Activated CD8-positive, alpha-beta memory T cell treated with anti-CD3 and anti-CD28 coated beads for 4 hours (primary cell): ENCODE results near the gene PAGE1.
"Not testable (repeated sequence)": the region's sequence is repeated elsewhere in the genome, so short reads cannot be mapped to it uniquely, and the experiment has no call there.

Source experiments
- DNase-seq, 2 donors: peaks; one replicate each; pipeline ENCODE4 v3.0.0-alpha.2; 2020; ENCODE audit warnings: low read depth in 2 of 2

Gene PAGE1

DNA sequence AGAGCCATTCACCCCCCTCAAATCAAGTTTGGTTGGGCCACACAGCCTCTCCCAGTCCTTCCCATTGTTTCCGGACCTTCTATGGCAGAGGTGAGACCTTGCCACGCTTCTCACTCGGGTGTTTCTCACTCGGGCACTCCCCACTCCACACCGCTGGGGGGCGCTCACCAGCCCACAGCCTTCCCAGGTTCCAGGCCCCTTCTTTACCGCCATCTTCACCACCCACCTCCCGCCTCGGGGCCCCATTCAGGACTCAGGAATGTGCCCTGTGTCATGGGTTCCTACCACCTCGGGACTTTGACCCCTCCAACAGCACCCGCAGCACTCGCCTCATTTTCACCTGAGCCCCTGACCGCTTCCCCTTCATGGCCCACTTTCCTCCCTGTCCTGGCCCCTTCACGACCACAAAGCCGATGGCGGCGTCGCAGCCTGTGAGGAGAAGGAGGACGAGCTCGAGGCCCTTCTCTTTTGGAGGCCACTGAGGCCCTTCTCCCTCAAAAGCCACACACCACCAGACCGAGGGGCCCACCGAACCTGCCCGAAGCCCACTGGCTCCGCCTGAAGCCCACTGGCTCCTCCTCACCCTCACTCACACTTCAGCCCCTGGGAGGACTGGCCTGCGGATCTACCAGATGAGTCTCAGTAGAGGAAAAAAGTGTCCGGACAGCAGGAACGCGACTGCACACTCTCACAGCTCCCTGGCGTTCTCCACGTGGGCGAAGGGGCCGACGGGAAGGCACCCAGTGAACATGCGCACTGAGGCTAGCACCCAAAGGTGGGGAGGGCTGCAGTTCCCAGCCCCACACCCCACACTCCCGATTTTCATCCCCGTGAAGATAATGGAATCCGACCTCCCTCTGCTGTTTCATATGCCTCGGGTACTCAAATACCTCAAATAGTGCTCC is at the start of gene PAGE1:
PAGE1 (minus strand) TSS at position 709 of the 905 bp plus-strand sequence. CDS start 1,214 bp downstream, outside the sequence.
- DNase-seq: no peak

DNA sequence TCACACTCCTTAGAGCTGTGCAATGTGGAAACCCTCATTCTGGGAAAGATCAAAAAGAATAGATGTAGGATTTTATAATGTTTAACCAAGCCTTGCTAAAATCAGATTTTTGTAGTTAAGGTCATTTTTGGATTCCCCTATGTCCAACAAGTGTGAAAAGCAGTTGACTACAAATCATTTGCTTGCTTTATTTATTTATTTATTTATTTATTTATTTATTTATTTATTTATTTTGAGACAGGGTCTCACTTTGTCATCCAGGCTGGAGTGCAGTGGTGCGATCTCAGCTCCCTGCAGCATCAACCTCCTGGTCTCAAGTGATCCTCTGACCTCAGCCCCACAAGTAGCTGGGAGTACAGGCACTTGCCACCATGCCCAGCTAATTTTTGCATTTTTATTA is 45.7 kb upstream of the PAGE1 start:
- DNase-seq: not testable (repeated sequence)

DNA sequence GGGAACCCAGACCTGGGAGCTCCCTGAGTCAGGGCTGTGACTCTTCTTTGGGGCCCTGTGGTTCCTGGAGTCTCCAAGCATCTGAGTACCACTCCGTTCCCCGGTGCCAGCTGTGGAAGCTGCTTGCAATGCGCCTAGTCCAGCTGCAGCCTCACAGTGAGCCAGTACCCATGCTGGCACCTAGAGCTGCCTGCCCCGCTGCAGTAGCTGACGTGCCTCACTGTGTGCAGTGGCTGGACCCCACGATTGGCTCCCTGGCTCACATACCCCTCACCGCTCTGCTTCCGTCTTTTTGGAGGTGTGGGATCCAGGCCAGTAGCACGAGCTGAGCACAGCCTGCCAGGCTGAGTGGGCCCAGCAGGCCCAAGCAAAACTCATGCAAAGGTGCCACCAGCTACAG is 32.1 kb upstream of the PAGE1 start:
- no peak for DNase-seq

DNA sequence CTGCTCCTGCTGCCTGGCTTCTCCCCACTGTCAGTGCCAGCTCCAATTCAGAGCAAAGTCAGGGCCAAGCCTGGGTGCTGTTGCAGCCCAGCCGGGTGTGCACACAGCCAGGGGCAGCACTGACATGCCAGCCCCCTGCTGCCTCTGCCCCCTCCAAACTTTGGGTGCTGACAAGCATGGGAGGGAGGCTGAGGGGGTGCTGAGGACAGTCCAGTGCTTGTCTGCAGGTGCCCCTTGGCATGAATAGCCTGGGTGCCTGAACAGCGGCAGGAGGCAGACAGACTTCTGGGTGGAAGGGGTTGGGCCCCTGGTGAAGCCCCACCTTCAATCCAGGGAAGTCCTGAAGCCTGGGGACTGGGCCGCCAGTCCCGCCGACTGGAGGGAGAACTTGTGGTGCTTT is 31.2 kb upstream of the PAGE1 start:
- no peak for DNase-seq

DNA sequence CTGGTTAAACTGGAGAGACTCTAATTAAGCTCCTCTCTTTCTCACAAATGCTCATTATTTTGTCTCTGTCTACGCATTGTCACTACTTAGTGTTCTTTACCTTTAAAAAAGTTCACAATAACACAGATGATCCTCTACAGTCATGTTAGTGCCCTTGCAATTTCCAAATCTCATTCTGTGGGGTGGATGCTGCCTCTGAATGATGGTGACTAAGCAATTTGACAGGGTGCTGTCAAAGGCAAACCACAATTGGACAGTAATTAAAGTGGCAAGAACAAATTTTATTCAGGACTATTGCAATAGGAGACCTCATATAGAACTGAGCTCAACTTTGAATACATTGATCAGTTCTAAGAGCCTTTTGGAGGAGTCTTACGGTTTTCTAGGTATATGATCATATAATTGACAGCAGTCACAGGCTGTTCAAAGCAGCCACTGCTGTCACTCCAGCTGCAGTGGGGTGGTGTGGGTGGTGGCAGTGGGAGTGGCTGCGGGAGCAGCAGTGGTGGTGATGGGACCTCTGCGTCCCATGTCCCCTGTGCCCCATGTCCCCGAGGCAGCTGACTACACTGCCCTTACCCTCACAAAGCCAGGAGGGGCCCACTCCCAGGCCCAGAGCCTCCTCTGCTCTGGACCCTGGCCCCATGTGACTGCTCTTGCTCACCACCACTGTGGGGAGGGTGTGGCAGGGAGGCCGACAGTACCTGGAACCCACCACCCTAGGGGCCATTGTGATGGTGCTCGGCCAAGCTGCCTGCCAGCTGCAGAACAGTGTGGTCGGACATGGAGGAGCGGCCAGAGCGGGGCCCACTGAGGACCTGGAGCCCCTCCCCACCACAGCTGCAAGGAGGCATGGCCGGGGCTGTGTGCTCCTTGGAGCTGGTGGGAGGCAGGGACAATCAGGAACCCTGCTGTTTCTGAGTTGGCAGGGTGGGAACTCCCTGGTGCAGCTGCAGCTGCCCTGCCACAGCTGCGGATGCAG is 30.4 kb upstream of the PAGE1 start:
- no peak for DNase-seq

GRCh38 chrX:49725401-49725800 is 29.6 kb upstream of the PAGE1 start:
- DNase-seq: no peak

DNA sequence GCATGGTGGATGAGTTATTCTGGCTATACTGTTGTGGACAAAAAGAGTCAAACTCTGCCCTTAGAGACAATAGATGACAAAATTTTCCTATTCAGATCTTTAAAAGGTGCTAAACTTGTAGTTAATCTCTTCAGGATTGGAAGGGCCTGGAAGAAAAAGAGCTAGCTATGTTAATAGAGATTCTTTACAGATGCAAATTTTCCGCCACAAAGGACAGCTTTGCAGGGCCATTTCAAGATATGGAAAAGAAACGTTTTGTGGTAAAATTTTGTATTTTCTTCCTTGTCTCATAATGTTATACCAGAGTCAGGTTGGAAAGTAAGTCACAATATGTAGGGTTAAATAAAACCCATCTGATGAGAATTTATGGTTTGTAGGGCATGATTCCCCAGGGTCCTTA is 24.3 kb upstream of the PAGE1 start:
- not testable (repeated sequence) for DNase-seq

GRCh38 chrX:49712577-49712976 is 16.8 kb upstream of the PAGE1 start:
- DNase-seq: no peak

GRCh38 chrX:49710744-49711319 is 15.0 kb upstream of the PAGE1 start:
- DNase-seq: no peak

- no peak for DNase-seq
Measured at GRCh38 chrX:49704691-49705404, 9.1 kb upstream of the PAGE1 start.

- DNase-seq: no peak
Measured at GRCh38 chrX:49701933-49702332, 6.1 kb upstream of the PAGE1 start.

GRCh38 chrX:49701323-49701722 is 5.5 kb upstream of the PAGE1 start:
- DNase-seq: no peak

- DNase-seq: no peak
Measured at GRCh38 chrX:49675075-49675719, 20.6 kb downstream of the PAGE1 start.

DNA sequence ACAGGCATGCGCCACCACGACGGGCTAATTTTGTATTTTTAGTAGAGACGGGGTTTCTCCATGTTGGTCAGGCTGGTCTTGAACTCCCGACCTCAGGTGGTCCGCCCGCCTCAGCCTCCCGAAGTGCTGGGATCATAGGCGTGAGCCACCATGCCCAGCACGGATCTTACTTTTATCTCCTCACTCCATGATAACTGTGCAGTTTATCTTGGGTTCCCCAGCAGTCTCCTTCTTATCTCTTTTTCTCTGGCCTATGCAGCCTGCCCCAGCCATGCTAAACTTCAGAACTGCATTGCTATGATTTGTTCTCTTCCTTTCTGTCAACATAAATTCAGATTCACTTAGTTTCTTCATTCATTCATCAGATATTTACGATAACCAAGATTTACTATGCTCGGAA is 22.4 kb downstream of the PAGE1 start:
- no peak for DNase-seq

DNA sequence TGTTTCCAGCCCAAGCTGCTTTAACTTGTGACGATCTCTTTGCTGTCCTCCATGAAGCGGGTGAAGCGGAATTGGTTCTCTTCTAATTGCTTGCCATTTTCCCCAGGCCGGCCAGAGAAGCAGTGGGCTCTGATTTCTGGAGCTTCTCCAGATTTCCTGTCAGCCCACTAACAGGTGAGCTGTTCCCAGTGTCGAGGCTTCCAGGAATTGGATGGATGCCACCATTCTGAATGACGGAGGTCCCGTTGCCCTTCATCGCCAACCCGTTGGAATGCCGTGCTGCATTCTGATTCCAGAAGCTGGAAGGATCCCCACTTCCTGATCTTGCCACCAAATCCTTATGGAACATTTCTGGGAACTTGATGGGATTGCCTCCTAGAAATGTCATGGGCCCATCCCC is 31.0 kb downstream of the PAGE1 start:
- no peak for DNase-seq

GRCh38 chrX:49661881-49662280 is 33.9 kb downstream of the PAGE1 start:
- no peak for DNase-seq

GRCh38 chrX:49659771-49660170 is 36.0 kb downstream of the PAGE1 start:
- no peak for DNase-seq

DNA sequence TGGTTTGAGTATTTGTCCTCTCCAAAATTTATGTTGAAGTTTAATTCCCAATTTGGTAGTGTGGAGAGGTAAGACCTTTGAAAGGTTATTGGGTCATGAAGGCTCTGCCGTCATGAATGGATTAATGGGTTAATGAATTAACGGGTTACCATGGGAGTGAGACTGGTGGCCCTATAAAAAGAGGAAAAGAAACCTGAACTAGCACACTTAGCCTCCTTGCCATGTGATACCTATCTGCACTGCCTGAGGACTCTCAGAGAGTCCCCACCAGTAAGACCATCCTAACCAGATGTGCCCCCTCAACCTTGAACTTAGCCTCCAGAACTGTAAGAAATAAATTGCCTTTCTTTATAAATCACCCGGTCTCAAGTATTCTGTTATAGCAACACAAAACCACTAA is 39.3 kb downstream of the PAGE1 start:
- DNase-seq: no peak

DNA sequence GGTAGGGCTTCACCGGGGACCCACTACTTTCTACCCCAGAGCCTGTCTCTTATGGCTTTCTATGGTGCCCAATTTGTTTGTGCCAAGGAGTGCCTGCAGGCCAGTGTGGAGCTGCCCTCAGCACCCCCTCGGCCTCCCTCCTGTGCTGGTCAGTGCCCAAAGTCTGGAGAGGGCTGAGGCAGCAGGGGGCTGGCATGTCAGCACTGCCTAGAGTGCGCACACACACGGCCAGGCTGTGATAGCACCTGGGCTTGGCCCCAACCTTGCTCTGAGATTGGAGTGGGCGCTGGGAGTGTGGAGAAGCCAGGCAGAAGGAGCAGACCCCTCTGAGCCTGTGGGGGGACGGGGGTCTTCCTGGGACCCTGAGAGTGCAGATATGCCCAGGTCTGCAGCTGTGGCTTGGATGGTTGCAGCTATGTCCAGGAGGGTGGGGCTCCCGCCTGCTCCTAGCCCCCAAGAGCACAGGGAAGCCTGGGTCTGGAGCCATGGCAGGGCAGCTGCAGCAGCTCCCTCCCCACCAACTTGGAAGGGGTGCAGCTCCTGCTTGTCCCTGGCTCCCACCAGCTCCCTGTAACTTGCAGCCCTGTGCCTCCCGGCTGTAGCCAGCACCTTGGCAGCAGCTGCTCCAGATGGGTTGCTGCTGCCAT is 50.7 kb downstream of the PAGE1 start:
- no peak for DNase-seq
